Transverse colon (tissue), 4 donors: ENCODE results near the gene PPM1L.
A peak's percentile ranks its signal among the peaks of the same experiment; 100 is the strongest.

ENCODE experiments used
- EP300 ChIP-seq: sonication (generic); formaldehyde crosslinking; IDR thresholded peaks from one replicate; pipeline ENCODE4 v1.6.1; 2017; ENCODE audit warnings: antibody characterized with exemption, low read depth
- POLR2A ChIP-seq: fragments of 450-650 bp; IDR thresholded peaks from one replicate; pipeline ENCODE4 v1.6.1; 2016; ENCODE audit warnings: antibody characterized with exemption, mild to moderate bottlenecking, moderate library complexity
- POLR2AphosphoS5 ChIP-seq, 3 donors: sonication (generic); formaldehyde crosslinking; IDR thresholded peaks; one replicate each; pipeline ENCODE4 v1.6.1; 2016; ENCODE audit warnings: antibody characterized with exemption in 3 of 3
- TF ChIP-seq, protein P1 (sequence below), 5 experiments: fragments of 200-600 bp in 3 of 5; fragments of 450-650 bp in 2 of 5; sonication (generic) in 3 of 5; IDR thresholded peaks; 1 replicate in 2 of 5; 2 replicates in 3 of 5; pipeline ENCODE4 v1.5.1; 2016 to 2017; ENCODE audit warnings: antibody characterized with exemption in 5 of 5, inconsistent platforms in 3 of 5, mild to moderate bottlenecking in 2 of 5, moderate library complexity in 1 of 5

- TF ChIP-seq, protein P1, sequence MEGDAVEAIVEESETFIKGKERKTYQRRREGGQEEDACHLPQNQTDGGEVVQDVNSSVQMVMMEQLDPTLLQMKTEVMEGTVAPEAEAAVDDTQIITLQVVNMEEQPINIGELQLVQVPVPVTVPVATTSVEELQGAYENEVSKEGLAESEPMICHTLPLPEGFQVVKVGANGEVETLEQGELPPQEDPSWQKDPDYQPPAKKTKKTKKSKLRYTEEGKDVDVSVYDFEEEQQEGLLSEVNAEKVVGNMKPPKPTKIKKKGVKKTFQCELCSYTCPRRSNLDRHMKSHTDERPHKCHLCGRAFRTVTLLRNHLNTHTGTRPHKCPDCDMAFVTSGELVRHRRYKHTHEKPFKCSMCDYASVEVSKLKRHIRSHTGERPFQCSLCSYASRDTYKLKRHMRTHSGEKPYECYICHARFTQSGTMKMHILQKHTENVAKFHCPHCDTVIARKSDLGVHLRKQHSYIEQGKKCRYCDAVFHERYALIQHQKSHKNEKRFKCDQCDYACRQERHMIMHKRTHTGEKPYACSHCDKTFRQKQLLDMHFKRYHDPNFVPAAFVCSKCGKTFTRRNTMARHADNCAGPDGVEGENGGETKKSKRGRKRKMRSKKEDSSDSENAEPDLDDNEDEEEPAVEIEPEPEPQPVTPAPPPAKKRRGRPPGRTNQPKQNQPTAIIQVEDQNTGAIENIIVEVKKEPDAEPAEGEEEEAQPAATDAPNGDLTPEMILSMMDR (IDR thresholded peaks at IDR 0.05): peak; percentile 60 to 78 (median 71)
- TF ChIP-seq POLR2A: no peak
- no peak for TF ChIP-seq EP300
- no peak for TF ChIP-seq POLR2AphosphoS5 (IDR thresholded peaks at IDR 0.05)
Observed at GRCh38 chr3:160921020-160921635, 165.1 kb downstream of the PPM1L start.
